Peyer's patch (tissue), 4 donors: ENCODE data around the gene CERS6. TPM values are rescaled to one million over a fixed set of nuclear protein-coding genes. Genes with fewer than 3 reads are reported as not detected.
A peak's percentile ranks its signal among the peaks of the same experiment; 100 is the strongest.

Experiments used
- DNase-seq, 3 donors: peaks; one replicate each; pipeline ENCODE4 v3.0.0-alpha.2; 2017 to 2019
- H3K27ac ChIP-seq, 4 donors: fragments of 200-600 bp; sonication (generic); one replicate each; pipeline ENCODE4 v1.5.1; 2016 to 2019
- H3K27me3 ChIP-seq, 2 donors: fragments of 200-600 bp; sonication (generic); one replicate each; pipeline ENCODE4 v1.5.1; 2019
- H3K36me3 ChIP-seq, 3 donors: fragments of 200-600 bp; sonication (generic); one replicate each; pipeline ENCODE4 v1.5.1; 2016 to 2019
- H3K4me1 ChIP-seq, 4 donors: fragments of 200-600 bp; sonication (generic); one replicate each; pipeline ENCODE4 v1.5.1; 2016 to 2019
- H3K4me3 ChIP-seq, 4 donors: fragments of 200-600 bp; sonication (generic); 1 replicate in 3 of 4; 2 replicates in 1 of 4; pipeline ENCODE4 v1.5.1; 2016 to 2019; ENCODE audit warnings: mild to moderate bottlenecking in 1 of 4
- H3K9me3 ChIP-seq, 4 donors: fragments of 200-600 bp; sonication (generic); one replicate each; pipeline ENCODE4 v1.5.1; 2016 to 2019; ENCODE audit warnings: mild to moderate bottlenecking in 1 of 4
- POLR2A ChIP-seq, 2 donors: fragments of 450-650 bp; IDR thresholded peaks; one replicate each; pipeline ENCODE4 v1.5.1; 2017; ENCODE audit warnings: antibody characterized with exemption in 2 of 2, mild to moderate bottlenecking in 2 of 2, moderate library complexity in 2 of 2
- total RNA-seq, 4 donors: library from RNA; depleted of rRNA; stranded (reverse); fragments of >200 nt; gene quantifications; one replicate each; pipeline ENCODE4 v1.1.0, GENCODE V29; 2016
- TF ChIP-seq, protein P1 (sequence below), 6 experiments: fragments of 450-650 bp in 4 of 6; fragments of 200-600 bp in 2 of 6; sonication (generic) in 1 of 6; IDR thresholded peaks; one replicate each; pipeline ENCODE4 v1.5.1; 2017 to 2019; ENCODE audit warnings: antibody characterized with exemption in 6 of 6, mild to moderate bottlenecking in 3 of 6, moderate library complexity in 1 of 6

The CERS6 gene
- total RNA-seq, 4 donors from 2014 or later: 28.1 to 110 (median 96.7) TPM

- H3K27ac ChIP-seq: no peak overlapping the region
- H3K9me3 ChIP-seq: no peaks in the 10 kb centered on the region
- H3K4me3 ChIP-seq: no peak overlapping the region
- H3K4me1 ChIP-seq: peaks cover 0 to 36% (median 0%) of the 10 kb centered on the region in 4 donors
- no peaks in the 10 kb centered on the region for H3K27me3 ChIP-seq
- no peak for DNase-seq
- no peaks in the 10 kb centered on the region for H3K36me3 ChIP-seq
- no peak for TF ChIP-seq POLR2A (IDR thresholded peaks at IDR 0.05)
- TF ChIP-seq, protein P1, sequence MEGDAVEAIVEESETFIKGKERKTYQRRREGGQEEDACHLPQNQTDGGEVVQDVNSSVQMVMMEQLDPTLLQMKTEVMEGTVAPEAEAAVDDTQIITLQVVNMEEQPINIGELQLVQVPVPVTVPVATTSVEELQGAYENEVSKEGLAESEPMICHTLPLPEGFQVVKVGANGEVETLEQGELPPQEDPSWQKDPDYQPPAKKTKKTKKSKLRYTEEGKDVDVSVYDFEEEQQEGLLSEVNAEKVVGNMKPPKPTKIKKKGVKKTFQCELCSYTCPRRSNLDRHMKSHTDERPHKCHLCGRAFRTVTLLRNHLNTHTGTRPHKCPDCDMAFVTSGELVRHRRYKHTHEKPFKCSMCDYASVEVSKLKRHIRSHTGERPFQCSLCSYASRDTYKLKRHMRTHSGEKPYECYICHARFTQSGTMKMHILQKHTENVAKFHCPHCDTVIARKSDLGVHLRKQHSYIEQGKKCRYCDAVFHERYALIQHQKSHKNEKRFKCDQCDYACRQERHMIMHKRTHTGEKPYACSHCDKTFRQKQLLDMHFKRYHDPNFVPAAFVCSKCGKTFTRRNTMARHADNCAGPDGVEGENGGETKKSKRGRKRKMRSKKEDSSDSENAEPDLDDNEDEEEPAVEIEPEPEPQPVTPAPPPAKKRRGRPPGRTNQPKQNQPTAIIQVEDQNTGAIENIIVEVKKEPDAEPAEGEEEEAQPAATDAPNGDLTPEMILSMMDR (IDR thresholded peaks at IDR 0.05): no peak
Observed at GRCh38 chr2:168465594-168465993, 9.5 kb downstream of the CERS6 start.

- Histone ChIP-seq H3K36me3 (no peaks in the 10 kb centered on the region), H3K4me3 (no peak overlapping the region), H3K9me3 (no peaks in the 10 kb centered on the region), H3K27ac (peak overlapping the region in 1 of 4 donors; percentile 14), H3K4me1 (peaks cover 0 to 39% (median 0%) of the 10 kb centered on the region in 4 donors), H3K27me3 (no peaks in the 10 kb centered on the region)
- no peak for TF ChIP-seq POLR2A (IDR thresholded peaks at IDR 0.05)
- TF ChIP-seq, protein P1 (IDR thresholded peaks at IDR 0.05): no peak
- DNase-seq: no peak
Observed at GRCh38 chr2:168466190-168466737, 10.2 kb downstream of the CERS6 start.

GRCh38 chr2:168466834-168467565 lies 10.9 kb downstream of the CERS6 start:
- no peak overlapping the region for H3K27ac ChIP-seq
- no peaks in the 10 kb centered on the region for H3K9me3 ChIP-seq
- TF ChIP-seq, protein P1 (IDR thresholded peaks at IDR 0.05): no peak
- TF ChIP-seq POLR2A (IDR thresholded peaks at IDR 0.05): no peak
- no peak for DNase-seq
- H3K4me1 ChIP-seq: peaks cover 0 to 44% (median 0%) of the 10 kb centered on the region in 4 donors
- H3K27me3 ChIP-seq: no peaks in the 10 kb centered on the region
- H3K36me3 ChIP-seq: no peaks in the 10 kb centered on the region
- no peak overlapping the region for H3K4me3 ChIP-seq

- no peak for DNase-seq
Observed at GRCh38 chr2:168467729-168468128, 11.7 kb downstream of the CERS6 start.

GRCh38 chr2:168468354-168468753 lies 12.3 kb downstream of the CERS6 start:
- H3K36me3 ChIP-seq: no peaks in the 10 kb centered on the region
- no peak for DNase-seq
- peaks cover 0 to 45% (median 0%) of the 10 kb centered on the region in 4 donors for H3K4me1 ChIP-seq
- H3K27me3 ChIP-seq: no peaks in the 10 kb centered on the region
- H3K27ac ChIP-seq: no peak overlapping the region
- no peak overlapping the region for H3K4me3 ChIP-seq
- TF ChIP-seq, protein P1 (IDR thresholded peaks at IDR 0.05): no peak
- no peak for TF ChIP-seq POLR2A (IDR thresholded peaks at IDR 0.05)
- H3K9me3 ChIP-seq: no peaks in the 10 kb centered on the region

More at GRCh38 chr2:168467729-168468128, 11.7 kb downstream of the CERS6 start:
- H3K4me3 ChIP-seq: no peak overlapping the region
- no peaks in the 10 kb centered on the region for H3K36me3 ChIP-seq
- no peaks in the 10 kb centered on the region for H3K27me3 ChIP-seq
- H3K9me3 ChIP-seq: no peaks in the 10 kb centered on the region
- no peak overlapping the region for H3K27ac ChIP-seq
- H3K4me1 ChIP-seq: peaks cover 0 to 45% (median 0%) of the 10 kb centered on the region in 4 donors
- no peak for TF ChIP-seq POLR2A (IDR thresholded peaks at IDR 0.05)
- TF ChIP-seq, protein P1 (IDR thresholded peaks at IDR 0.05): no peak
